HG03575 (cell line): Measurements from ENCODE around the gene HOXA11.

ENCODE experiments used
- ATAC-seq: cut with Tn5 transposase; IDR thresholded peaks from one replicate; pipeline ENCODE4 v1.9.1; 2021; ENCODE audit not compliant: unreplicated experiment, insufficient number of reproducible peaks, low FRiP score; ENCODE audit errors: extremely low read depth

HOXA11 gene

GRCh38 chr7:27208998-27209397 is 24.0 kb upstream of the HOXA11 start:
- no peak for ATAC-seq

- no peak for ATAC-seq
These were observed 22.4 kb upstream of the HOXA11 start for GRCh38 chr7:27207348-27207985.

GRCh38 chr7:27205325-27206280 is 20.6 kb upstream of the HOXA11 start:
- ATAC-seq: no peak

DNA sequence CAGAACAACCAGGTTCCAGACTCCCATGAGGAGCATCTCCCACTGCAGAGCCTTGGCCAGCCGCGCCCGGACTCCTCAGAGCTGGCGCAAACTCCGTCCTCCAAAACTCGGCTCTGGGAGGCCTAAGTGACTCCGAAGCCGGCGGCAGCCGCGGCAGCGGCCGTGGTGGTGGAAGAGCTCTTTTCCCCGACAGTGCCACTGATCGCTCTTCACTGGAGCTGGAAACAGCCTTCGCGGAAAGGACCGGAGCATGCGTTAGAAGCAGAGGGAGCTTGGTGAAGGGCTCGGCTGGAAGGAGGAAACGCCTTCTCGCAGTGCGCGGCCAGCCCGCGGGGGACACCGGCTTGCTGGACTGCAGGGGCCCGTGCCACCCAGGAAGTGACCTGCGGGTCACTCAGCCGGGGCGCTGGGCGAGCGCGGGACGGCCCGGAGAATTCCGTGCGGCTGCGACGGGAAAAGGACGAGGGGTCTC is 19.9 kb upstream of the HOXA11 start:
- ATAC-seq: no peak

GRCh38 chr7:27203964-27204594 is 19.0 kb upstream of the HOXA11 start:
- no peak for ATAC-seq

GRCh38 chr7:27203365-27203953 is 18.4 kb upstream of the HOXA11 start:
- ATAC-seq: no peak

GRCh38 chr7:27202862-27203134 is 17.8 kb upstream of the HOXA11 start:
- no peak for ATAC-seq

DNA sequence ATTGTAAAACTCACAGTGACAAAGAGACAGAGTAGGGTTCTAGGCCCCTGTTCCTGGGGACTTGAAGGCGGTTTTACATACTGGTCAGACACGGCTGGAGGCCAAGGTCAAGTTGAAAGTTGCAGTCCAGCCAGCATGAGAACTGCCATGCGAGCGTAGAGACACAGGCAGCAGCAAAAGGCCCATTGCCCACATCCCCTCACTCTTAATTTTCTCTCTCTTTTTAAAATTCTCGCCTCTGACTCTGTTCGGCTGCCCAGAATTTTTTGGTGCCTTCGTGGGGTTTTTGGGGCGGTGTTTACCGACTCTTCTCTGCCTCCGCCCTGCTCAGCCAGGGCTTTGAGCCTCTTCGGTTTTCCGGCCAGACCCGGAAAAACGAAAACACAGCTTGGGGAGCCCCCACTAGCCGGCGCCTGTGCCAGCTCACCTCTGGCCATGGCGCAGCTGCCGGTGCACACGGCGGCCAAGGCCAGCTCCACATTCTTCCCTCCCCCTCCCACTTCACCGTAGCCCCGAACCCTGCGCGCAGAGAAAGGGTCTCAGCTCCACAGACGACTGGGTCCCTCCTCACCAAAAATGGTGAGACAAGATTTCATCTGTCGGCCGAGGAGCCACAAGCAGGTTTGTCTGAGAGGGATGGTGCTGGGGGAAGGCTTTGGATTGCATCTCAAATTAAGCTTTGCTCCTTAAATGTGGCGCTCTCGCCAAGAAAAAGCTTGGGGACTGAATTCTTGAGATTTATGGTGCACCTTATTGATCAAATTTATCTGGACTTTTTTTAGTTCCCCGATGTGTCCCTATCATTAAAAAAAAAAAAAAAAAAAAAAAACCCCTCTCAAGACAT is 17.2 kb upstream of the HOXA11 start:
- ATAC-seq: no peak

GRCh38 chr7:27201580-27202017 is 16.6 kb upstream of the HOXA11 start:
- ATAC-seq: no peak

GRCh38 chr7:27200761-27201579 is 15.9 kb upstream of the HOXA11 start:
- ATAC-seq: no peak

DNA sequence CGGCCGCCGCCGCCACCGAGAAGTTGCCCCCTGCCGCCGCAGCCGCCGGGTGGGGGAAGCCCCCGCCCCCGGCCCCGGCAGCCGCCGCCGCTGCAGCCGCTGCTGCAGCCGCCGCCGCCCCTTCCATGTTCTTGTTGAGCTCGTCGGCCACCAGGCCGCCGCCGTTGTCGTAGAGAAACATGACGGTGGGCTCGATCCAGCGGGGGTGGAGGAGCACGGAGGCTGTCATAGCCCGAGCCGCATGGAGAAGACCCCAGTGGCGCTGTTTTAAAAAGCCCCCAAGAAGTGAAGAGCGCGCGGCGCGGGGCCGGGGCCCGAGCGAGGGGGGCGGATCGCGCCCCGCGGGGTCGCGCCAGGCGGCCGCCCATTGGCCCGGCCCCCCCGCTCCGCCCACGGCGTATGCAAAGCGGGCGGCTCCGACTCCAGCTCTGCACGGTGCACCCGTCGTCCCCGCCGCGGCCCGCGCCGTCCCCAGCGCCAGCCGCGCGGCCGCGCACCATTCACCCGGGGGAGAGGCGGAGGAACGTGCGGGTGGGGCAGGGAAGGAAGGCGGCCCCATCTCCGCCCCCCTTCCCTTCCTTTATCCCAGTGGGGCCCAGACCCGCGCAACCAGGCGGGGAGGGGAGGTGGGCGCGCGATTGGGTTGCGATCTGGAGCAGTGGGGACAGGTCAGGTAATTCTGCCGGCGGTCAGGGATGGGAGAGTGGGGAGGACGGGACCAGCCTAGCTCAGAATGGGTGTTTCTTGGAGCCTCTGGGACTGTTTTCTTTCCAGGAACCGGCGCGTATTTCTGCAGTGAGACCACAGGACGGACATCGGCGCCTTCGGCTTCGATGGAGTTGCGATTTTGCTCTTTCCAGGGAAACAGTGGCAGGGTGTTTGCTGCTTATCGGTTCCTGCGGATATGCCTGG is 15.1 kb upstream of the HOXA11 start, which contains the start of gene HOXA13:
HOXA13 (minus strand) TSS at position 243 of the 912 bp plus-strand sequence; CDS start at position 229, 14 bp downstream.
- no peak for ATAC-seq

- no peak for ATAC-seq
These were observed 14.1 kb upstream of the HOXA11 start for GRCh38 chr7:27198871-27199801.

DNA sequence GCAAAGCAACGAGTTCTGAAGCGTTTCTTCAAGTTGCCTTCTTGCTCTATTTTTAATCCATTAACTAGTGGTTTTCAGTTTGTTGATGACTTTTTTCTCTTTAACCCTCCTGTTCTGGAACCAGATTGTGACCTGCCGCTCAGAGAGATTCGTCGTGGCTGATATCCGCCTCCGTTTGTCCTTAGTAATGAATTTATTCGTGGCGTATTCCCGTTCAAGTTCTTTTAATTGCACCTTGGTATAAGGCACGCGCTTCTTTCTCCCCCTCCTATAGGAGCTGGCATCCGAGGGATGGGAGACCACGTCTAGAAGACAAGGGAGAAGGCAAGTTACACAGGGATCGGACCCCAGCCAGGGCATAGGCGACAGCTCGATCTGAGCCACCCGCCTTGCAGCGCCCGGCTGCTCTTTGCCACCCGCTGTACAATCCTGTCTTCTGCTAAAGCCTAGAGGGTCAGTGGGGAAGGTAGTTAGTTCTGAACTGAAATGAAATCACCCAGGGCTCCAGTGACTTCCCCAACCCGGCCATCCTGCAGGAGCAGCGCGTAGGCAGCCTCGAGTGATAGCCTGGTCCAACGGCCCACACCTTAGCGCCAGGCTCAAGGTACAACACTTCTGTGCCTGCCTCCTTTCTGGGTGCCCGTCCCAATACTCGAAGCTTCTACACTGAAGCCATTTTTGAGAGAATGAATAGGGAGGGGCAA is 13.3 kb upstream of the HOXA11 start:
- ATAC-seq: no peak

GRCh38 chr7:27197137-27198042 is 12.4 kb upstream of the HOXA11 start:
- ATAC-seq: no peak
